OCI-M2 (cell line): ENCODE measurements around the gene POU4F3.

ENCODE experiments used
- DNase-seq: peaks from one replicate; lab custom pipeline; 2025; ENCODE audit not compliant: unreplicated experiment; lab: John Stamatoyannopoulos, UW

Gene POU4F3

DNA sequence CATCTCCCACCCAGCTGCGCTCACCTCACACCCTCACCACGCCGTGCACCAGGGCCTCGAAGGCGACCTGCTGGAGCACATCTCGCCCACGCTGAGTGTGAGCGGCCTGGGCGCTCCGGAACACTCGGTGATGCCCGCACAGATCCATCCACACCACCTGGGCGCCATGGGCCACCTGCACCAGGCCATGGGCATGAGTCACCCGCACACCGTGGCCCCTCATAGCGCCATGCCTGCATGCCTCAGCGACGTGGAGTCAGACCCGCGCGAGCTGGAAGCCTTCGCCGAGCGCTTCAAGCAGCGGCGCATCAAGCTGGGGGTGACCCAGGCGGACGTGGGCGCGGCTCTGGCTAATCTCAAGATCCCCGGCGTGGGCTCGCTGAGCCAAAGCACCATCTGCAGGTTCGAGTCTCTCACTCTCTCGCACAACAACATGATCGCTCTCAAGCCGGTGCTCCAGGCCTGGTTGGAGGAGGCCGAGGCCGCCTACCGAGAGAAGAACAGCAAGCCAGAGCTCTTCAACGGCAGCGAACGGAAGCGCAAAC, 1.1 kb downstream of the POU4F3 start:
- DNase-seq = no peak

DNA sequence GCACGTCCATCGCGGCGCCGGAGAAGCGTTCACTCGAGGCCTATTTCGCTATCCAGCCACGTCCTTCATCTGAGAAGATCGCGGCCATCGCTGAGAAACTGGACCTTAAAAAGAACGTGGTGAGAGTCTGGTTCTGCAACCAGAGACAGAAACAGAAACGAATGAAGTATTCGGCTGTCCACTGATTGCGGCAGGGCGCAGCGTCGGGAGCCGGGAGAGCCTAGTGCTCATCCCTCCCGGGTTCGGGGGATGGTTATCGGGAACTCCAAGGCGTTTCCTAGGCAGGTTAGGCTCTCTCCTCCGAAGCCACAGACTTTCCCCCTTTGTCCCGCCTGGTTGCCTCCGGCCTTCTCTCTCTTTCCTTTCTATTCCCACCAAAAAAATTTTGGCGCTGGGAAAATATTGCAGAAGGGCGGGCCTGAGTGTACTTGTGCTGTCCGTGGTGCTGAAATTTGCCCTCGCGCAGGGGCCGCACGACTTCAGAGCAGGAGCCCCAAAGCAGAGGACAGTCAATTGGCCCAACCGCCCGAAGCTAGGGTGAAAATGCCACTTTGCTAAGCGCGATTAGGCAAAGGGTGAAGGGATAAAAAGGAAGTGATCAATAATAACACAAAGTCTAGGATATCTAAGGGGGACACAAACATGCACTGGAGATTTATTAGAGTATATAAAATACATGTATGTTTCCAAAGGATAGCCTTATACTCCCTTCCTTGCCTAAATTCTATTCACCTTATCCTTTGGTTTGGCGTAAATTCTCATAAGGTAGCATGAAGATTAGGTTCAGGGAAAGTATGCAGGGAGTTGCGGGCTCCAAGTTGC, 1.8 kb downstream of the POU4F3 start:
- no peak for DNase-seq

DNA sequence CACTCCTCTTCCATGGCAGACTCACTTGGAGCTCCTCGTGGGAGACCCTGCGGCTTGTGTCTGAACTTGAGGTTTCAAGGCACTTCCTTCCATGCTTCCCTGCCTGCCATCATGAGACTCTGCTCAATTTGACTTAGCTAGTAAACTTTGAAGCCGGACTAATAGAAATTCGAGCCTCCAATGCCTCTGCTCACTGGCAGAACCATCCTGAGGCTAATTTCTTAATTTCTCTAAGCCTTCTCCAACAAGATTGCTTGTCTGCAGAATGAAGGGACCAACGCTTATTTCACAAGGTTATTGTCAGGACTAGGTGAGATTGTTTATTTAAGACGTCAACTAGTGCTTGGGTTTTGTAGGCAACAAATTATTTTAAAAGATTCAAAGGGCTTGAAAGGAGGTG, 3.2 kb downstream of the POU4F3 start:
- no peak for DNase-seq

DNA sequence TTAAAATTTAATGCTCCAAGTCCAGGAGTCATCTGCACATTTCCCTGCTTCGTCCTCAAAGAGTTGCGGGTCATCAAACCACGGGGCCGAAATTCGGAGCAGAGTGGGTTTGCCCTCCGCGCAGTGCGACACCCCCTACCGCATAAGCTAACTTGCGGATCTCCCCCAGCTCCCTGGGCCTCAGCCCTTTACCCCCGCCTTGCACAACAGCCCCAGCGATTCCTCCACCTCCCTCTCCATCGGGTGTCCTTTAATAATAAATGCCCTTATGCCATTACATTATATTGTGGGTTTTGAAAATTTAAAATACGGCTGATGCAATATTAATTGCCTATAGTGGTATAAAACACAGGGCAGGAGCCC, 3.9 kb downstream of the POU4F3 start:
- DNase-seq = no peak

DNA sequence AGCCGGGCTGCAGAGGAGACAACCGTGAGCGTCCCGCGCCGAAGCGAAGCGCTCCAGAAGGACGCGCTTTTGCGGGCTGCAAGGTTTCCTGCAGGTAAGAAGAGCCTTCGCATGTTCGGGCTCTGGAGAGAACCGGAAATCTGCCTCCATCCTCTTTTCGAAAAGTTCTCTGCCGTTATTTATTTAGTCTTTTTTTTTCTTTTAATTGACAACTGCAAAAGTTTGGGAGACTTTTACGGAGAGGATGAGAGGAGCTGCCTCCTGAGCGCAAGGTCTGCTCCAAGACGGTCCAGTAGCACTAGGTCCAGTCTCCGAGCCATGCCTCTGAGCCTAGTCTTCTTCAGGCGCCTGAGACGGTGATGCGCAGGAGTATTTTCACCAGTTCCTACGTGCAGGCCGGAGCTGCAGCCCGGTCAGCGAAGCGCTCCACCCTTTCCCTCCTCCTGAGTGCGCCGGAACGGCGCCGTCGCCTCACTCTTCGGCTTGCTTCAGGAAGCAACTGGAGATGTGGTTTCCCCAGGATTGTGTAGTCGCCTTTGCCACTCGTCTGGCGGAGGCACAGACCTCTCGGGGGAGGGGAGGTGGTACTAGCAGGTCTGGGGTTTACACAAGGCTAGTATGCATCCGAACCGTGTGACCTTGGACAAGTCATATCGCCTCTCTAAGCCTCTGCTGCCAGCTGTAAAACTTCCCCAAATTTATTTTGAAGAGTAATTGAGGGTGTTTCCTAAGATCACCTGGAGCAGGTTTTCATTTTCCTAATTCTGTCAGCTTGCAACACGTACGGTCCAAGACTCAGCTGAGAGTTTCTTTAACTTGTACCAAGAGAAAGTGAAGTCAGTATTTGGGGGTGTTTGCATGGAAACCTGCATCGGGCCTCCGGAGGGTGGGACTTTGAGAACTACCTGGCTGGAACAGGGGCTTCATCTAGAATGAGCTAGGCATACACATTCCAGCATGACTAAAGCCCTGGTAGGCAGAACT, 4.5 kb downstream of the POU4F3 start:
- DNase-seq = no peak

DNA sequence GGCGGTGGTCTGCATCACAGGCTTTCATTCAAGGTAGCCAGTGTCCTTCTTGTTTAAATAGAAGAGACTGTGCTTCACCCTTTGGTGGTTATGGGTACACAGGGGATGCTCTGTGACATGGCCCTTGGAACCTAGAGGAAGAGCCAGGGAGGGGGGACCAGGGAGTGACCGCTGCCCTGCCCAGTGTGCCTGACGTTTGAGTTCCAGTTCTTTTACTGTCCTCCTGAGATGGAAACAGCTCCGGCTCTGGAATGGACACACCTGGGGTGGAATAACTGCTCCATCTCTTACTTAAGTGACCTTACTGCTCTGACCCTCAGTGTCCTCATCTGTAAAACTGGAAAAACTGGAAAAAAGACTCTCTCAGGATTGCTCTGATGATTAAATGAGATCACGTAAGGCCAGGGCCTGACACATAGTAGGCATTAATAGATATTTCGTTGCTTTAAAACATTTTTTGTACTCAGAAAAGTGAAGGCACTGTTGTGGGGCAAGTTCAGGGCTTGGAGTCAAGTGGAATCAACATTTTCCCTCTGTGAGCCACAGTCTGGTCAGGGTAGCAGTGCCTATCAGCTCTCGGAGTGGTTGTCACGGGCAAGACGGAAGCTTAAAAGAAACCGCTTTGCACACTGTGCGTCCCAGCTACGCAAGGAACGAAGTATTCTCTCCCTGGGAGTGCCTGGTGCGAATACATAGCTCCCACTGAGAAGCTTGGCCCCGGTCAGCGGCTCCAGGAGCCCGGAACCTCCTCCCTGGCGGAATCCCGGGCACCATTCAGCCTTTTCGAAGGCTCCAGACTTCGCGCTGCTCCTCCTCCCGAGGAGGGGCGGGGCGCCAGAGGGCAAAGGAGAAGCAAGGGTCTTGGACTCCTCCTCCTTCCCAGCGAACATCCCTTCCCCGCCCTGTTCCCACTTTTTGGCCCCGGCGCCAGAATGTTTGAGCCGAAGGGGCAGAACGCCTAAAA, 5.8 kb downstream of the POU4F3 start:
- no peak for DNase-seq

DNA sequence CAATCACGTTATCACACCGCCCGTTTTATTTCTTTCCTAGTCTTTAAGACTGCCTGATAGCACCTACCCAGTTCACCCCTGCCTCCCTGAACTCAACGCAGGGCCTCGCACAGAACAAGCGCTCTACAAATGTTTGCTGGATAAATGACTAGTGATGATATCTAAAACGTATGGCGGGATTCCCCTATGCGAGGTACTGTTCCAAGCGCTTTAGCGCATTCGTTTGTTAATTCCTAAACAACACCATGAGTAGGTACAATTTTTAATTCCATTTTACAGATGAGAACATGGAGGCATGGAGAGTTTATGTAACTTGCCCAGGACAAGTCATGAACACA, 6.6 kb downstream of the POU4F3 start:
- DNase-seq = no peak

DNA sequence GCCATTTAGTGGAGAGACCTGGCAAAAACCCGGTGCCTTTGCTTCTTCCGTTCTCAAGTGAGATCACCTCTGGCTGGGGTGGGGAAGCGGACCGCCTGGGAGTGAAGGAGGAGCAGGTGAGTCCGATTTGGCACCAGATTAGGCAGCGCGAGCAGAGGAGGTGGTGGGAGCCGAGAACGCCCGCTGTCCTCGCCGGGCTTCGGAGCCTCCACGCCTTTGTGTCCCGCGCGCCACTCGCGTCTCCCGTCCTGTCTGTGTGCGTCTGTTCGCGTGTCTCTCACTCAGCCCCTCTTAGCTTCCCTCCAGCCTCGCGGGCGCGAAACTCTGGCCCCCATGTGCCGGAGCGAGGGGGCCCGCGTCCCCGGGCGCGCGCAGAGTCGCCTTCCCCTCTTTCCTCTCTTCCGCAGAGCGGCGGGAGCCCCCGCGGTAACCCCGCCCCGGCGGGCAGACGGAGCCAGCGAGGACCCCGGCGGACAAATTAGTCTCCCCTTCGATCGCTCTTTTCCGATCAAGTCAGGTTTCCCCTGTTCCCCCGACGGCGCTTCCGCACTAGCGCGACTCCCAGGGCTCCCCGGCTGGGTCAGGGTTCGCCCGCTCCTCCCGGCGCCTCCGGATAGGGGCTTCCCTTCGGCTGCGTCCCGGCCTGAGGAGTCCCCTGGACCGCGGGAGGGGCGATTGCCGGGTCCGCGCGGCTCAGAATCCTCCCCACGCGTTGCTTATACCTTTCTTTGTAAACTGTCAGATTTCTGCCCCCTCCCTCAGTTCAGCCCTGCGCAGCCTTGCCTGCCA, 7.1 kb downstream of the POU4F3 start:
- DNase-seq = no peak

DNA sequence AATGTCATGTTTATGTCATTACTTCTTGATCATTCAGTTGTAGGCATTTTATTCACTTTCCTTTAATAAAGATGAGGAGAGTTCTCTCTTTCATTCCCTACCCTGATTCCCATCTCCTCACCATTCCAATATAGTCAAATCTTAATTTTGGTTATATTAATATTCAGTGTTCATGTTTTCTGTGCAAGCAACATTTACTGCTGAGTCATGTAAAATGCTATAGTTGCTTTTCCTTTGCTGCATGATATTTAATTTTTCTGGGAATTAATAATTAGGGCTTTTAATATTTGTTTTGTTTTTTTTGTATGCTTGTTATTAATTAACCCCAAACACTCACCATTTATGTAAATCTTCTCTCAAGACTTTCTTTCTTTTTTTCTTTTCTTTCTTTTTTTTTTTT, 18.5 kb downstream of the POU4F3 start:
- DNase-seq = no peak

DNA sequence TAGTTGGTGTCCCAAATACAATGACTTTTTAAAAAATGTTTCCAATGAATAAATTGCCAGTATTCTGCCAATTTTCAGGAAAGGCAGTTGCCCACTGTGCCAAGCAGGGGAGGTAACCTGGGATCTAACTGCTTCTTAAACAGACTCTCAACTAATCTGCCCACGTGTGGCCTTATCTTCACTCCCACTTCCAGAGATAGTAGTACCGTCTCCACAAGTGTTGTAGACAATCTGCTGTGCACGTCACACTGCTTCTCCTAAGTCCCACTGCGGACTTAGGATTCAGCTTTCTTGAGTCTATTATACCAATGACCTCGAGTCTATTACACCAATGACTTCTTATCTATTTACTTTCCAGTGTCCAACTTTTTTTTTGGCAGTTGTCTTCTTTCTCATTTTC, 21.2 kb downstream of the POU4F3 start:
- no peak for DNase-seq

DNA sequence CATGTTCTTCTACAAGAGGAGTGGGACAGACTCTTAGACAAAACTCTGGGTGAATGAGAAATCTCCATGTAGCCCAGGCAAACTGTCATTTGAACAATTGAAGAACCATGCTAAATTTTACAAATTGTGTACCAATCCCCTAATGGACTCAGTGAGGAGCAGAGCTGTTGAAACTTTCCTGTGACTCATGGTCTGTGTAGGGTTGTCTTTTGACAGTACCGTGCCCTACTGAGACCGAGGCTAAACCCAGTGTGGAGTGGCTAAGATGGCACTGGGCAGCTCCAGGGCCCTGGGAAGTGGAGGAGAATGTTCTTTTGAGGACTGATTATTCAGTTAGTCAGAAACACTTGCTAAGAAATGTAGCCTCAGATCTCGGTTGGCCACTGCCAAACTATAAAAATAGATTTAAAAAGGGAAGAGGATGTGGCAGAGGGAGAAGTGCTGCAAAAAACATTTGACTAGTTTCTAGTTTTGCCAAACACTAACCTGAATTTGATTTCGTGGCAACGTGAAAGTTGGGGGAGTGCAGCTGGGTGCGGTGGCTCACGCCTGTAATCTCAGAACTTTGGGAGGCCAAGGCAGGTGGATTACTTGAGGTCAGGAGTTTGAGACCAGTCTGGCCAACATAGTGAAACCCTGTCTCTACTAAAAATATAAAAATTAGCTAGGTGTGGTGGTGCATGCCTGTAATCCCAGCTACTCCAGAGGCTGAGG, 24.7 kb downstream of the POU4F3 start:
- DNase-seq = no peak

DNA sequence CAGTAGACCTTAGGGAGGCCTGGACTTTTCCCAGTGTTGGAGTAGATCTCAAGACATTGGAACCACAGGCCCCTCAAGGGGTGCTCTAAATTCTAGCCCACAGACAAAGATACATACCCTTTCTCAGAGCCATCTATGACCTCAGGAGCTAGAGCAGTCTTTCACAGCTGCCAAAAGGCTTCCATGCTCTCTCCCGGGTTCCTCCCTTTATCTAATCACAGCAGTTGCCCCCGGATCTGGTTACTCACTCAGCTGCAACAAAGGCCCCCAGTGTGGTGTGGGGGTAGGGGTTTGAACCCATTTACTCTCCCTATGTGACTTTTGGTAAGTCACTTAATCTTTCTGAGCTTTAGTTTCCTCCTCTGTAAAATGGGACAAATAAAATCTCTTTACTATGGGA, 27.0 kb downstream of the POU4F3 start:
- DNase-seq = no peak

DNA sequence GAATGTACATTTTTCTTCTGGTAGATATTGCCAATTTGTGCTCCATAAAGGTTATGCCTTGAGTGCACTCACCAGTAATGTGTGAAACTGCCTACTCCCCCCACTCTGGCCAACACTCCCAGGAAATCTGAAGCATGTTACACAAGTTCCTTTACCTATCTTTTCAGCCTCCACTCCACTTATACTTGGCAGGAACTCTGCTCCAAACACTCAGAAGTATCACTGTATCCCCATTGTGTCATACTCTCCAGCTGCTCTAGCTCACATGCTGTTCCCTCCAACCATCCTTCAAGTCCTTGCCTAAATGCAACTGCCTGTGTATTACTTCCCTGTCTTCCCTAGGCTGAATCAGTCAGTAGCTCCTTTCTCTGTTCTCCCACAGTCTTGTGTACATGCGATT, 28.3 kb downstream of the POU4F3 start:
- DNase-seq = no peak

DNA sequence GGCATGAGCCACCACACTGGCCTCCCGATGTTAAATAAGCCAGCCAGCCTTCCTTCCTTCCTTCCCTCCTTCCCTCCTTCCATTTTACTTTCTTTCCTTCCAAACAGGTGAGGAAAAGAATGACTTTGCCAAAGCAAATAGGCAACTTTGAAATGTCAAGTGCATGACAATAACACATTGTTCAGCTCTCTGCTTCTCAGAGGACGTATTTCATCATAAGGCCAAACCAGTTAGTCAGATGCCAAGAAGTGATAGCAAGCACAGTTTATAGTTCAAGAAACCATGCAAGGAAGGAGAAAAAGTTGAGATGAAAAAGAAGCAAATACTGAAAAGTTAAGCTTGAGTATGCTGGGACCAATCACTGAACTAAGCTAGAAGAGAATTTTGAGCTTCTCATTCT, 29.5 kb downstream of the POU4F3 start:
- DNase-seq = no peak

DNA sequence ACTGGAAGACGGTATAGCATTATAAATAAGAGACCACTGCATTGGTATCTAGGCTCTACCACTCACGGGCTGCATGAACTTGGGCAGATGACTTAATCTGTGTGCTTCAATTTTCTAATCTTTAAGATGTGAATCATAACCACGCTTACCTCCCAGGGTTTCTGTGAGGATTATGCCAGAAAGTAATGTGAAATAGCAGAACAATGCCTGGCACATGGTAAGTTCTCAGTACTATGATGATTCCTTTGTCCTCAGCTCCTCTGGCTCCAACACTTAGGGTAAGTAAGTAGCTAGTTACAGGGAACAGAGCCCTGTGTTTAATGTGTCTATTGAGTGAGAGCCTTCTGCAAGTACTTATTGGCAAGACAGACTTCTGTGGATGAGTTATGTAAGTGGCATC, 31.1 kb downstream of the POU4F3 start:
- no peak for DNase-seq

DNA sequence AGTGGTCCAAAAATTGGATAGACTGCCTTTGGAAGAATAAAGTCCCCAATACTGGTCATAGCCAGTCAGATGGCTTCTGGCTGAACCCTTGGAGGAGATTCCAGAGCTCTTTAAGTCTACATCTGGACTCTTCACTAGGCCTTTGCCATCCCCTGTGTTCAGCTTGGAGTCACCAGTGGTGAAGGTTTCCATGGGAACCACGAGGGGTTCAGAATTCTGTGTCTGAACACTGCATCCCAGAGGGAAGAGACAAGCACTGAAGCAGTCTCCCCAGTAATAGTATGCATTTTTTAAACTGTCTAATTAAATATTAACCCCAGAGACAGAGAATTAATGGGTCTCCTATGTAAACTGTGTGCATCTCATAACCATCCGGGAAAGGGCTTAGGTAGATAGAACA, 38.2 kb downstream of the POU4F3 start:
- DNase-seq = no peak

DNA sequence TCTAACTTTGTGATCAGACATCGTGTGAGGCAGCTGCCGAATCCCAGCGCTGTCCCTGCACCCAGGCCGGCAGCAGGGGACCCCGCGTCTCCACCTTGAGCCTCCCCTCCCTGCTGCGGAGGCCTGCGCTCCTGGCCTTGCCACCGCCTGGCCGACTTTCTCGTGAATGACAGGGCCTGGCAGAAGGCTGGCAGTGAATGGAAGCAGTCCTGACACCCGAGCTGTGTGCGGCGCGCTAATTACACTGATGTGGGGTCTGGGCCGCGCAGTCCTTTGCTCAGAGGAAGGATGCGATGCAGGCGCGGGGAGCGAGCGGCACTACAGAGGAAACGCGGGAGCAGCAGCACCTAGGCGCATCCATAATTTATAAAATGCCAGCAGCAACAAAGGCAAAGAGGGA, 40.3 kb downstream of the POU4F3 start:
- no peak for DNase-seq

DNA sequence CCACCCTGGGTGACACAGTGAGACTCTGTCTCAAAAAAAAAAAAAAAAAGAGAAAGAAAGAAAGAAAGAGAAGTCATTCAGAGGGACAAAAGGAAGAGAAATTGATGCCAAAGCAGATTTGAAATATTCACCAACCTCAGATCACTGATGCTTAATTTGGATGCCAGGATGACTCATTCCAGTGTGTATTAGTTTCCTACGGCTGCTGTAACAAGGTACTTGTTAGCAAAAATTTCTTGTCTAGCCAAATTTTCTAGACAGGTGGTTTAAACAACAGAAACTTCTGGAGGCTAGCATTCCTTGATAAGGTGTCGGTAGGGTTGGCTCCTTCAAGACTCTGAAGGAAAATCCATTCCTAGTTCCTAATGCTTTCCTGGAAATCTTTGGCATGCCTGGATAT, 42.1 kb downstream of the POU4F3 start:
- no peak for DNase-seq

DNA sequence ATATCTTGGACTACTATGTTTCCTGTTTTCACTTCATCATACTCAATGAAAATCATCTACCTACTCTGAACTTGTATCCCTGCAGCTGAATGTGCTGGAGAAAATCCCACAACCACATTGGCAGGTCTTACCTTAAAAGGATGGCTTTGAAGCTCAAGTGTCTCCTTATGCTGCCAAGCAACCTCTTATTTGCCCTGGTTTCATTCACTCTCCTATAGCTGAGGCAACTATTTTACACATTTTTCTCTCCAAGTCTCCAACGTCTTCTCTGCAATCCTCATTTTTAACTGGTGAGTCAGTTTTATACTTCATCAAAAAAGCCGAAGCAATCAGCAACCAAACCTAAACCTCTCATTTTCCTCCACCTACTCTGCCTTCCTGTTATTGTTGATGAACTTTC, 49.7 kb downstream of the POU4F3 start:
- no peak for DNase-seq

DNA sequence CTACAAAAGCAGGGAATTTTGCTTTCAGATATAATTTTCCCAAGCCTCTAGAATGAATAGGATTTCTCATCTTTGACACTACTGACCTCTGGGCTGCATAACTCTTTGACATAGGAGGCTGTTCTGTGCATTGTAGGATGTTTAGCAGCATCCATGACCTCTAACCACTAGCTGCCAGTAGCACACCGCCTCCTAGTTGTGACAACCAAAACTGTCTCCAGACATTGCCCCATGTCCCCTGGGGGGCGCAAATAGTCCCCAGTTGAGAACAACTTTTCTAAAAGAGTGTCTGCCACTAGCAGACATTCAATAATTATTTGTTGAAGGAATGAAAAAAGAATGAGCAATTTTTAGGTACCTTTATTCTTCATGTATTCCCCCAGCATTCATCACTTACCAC, 51.8 kb downstream of the POU4F3 start:
- no peak for DNase-seq
